Measurements from ENCODE around the gene LRP1B.

DNA sequence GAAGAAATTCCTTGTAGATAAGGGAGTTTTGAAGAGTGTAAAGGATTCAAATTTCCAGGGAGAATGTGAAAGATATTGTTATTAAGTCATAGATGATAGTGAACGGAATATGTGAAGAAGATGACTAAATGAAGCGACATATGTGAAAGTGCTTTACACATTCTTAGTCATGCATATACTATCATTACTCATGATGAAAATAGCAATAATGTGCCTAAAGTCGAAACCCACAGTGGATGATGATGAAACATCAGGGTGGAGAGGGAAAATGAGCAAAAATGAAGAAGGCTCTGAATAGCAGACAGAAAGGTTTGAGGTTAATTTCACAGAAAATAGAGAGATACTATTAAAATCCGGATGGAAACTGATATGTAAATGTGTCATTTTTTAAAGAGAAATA, 1237.1 kb downstream of the LRP1B start:
- TF ChIP-seq USF1 (IDR thresholded peaks at IDR 0.05): no peak
- TF ChIP-seq RAD21 (IDR thresholded peaks at IDR 0.05; ENCODE audit: low read depth): no peak
- TF ChIP-seq CREB1 (IDR thresholded peaks at IDR 0.05; ENCODE audit: low read depth): no peak
- TF ChIP-seq NFIC (IDR thresholded peaks at IDR 0.05): no peak
- no peak for TF ChIP-seq TAF1 (IDR thresholded peaks at IDR 0.05; ENCODE audit: low read depth)
- no peak for TF ChIP-seq EGR1 (IDR thresholded peaks at IDR 0.05)
- TF ChIP-seq EP300 (IDR thresholded peaks at IDR 0.05; ENCODE audit: borderline replicate concordance): no peak
- no peak for TF ChIP-seq MAX (IDR thresholded peaks at IDR 0.05)

Data from Ishikawa (cell line).